Immature natural killer cell (primary cell): Measurements from ENCODE around the gene SCAMP4. TPM values are rescaled to one million over a fixed set of nuclear protein-coding genes. Genes with fewer than 3 reads are reported as not detected.

Experiments used
- polyA plus RNA-seq, 3 donors: library from polyadenylated mRNA; unstranded; fragments of 300-500 nt; fragmentation: Illumina TruSeq; gene quantifications; one replicate each; pipeline ENCODE4 v1.2.3, GENCODE V29; 2021

Gene SCAMP4
- polyA plus RNA-seq, 3 donors from 2014 or later, result 7.6 to 31.9 (median 22.6) TPM

Other genes starting within 250 kb of the SCAMP4 start
- not detected for gene ONECUT3, start 151.9 kb upstream of the SCAMP4 start, polyA plus RNA-seq
- gene ATP8B3, start 93.1 kb upstream of the SCAMP4 start, polyA plus RNA-seq, result 1 to 10 TPM; 1.7 to 3.3 (median 3.1) TPM
- 10 to 100 TPM in 1 of 3 donors, 1 to 10 TPM in 1, under 1 TPM in 1; 0.63 to 13.0 (median 4.5) TPM for gene REXO1, start 56.9 kb upstream of the SCAMP4 start, polyA plus RNA-seq
- under 1 TPM; 0.12 to 0.55 (median 0.49) TPM for gene KLF16, start 41.8 kb upstream of the SCAMP4 start, polyA plus RNA-seq
- 100 to 1,000 TPM; 652 to 783 (median 741) TPM for gene ABHD17A, start 19.9 kb upstream of the SCAMP4 start, polyA plus RNA-seq
- 10 to 100 TPM in 1 of 3 donors, 1 to 10 TPM in 2; 2.1 to 10.0 (median 4.3) TPM for gene ADAT3, start within 50 bp of the SCAMP4 start, polyA plus RNA-seq
- 10 to 100 TPM; 18.0 to 35.4 (median 21.8) TPM for gene CSNK1G2, start 35.8 kb downstream of the SCAMP4 start, polyA plus RNA-seq
- gene BTBD2, start 110.3 kb downstream of the SCAMP4 start, polyA plus RNA-seq, result 1 to 10 TPM; 2.6 to 4.4 (median 3.6) TPM
- 10 to 100 TPM; 22.7 to 39.2 (median 23.9) TPM for gene MKNK2, start 145.8 kb downstream of the SCAMP4 start, polyA plus RNA-seq
- 100 to 1,000 TPM in 1 of 3 donors, 10 to 100 TPM in 2; 39.4 to 160 (median 42.2) TPM for gene MOB3A, start 190.9 kb downstream of the SCAMP4 start, polyA plus RNA-seq
- gene IZUMO4, start 191.5 kb downstream of the SCAMP4 start, polyA plus RNA-seq, result under 1 TPM in 1 of 3 donors, not detected in 2; 0.42 TPM
- 10 to 100 TPM; 11.7 to 44.5 (median 17.9) TPM for gene AP3D1, start 246.2 kb downstream of the SCAMP4 start, polyA plus RNA-seq